ENCODE results near the gene PSMG2.
"Not testable (repeated sequence)": the region's sequence is repeated elsewhere in the genome, so short reads cannot be mapped to it uniquely, and the experiment has no call there.

The PSMG2 gene

GRCh38 chr18:12726331-12726730, 23.5 kb downstream of the PSMG2 start:
- no peak for DNase-seq

- no peak for DNase-seq
Measured at GRCh38 chr18:12726774-12727550, 24.1 kb downstream of the PSMG2 start.

GRCh38 chr18:12737243-12737902, 34.5 kb downstream of the PSMG2 start:
- no peak for DNase-seq

- no peak for DNase-seq
Measured at GRCh38 chr18:12741351-12741750, 38.5 kb downstream of the PSMG2 start.

GRCh38 chr18:12742453-12742852, 39.6 kb downstream of the PSMG2 start:
- DNase-seq, result no peak

GRCh38 chr18:12744103-12744502, 41.3 kb downstream of the PSMG2 start:
- DNase-seq, result peak; percentile 56

- DNase-seq, result no peak
Measured at GRCh38 chr18:12745095-12745795, 42.4 kb downstream of the PSMG2 start.

GRCh38 chr18:12747530-12748315, 44.9 kb downstream of the PSMG2 start:
- no peak for DNase-seq

- DNase-seq, result no peak
Measured at GRCh38 chr18:12748671-12749070, 45.8 kb downstream of the PSMG2 start.

- DNase-seq, result no peak
Measured at GRCh38 chr18:12749121-12749520, 46.3 kb downstream of the PSMG2 start.

GRCh38 chr18:12750076-12750714, 47.4 kb downstream of the PSMG2 start:
- no peak for DNase-seq

GRCh38 chr18:12750715-12751502, 48.1 kb downstream of the PSMG2 start:
- no peak for DNase-seq

- DNase-seq, result no peak
Measured at GRCh38 chr18:12751503-12751884, 48.7 kb downstream of the PSMG2 start.

GRCh38 chr18:12751891-12752290, 49.0 kb downstream of the PSMG2 start:
- DNase-seq, result no peak

GRCh38 chr18:12754511-12754910, 51.7 kb downstream of the PSMG2 start:
- no peak for DNase-seq

- not testable (repeated sequence) for DNase-seq
Measured at GRCh38 chr18:12755606-12756005, 52.8 kb downstream of the PSMG2 start.

- not testable (repeated sequence) for DNase-seq
Measured at GRCh38 chr18:12756619-12757239, 53.9 kb downstream of the PSMG2 start.

- DNase-seq, result not testable (repeated sequence)
Measured at GRCh38 chr18:12758566-12758965, 55.7 kb downstream of the PSMG2 start.

GRCh38 chr18:12765126-12765525, 62.3 kb downstream of the PSMG2 start:
- DNase-seq, result no peak

GRCh38 chr18:12765586-12765985, 62.7 kb downstream of the PSMG2 start:
- no peak for DNase-seq

- no peak for DNase-seq
Measured at GRCh38 chr18:12766986-12767433, 64.2 kb downstream of the PSMG2 start.
